Inflammatory macrophage (primary cell): ENCODE data around the gene SEC22C.
"Not testable (repeated sequence)": the region's sequence is repeated elsewhere in the genome, so short reads cannot be mapped to it uniquely, and the experiment has no call there.

ENCODE experiments used
- DNase-seq, 2 donors: peaks; one replicate each; pipeline ENCODE4 v3.0.0-alpha.2; 2020 to 2022

Gene SEC22C

DNA sequence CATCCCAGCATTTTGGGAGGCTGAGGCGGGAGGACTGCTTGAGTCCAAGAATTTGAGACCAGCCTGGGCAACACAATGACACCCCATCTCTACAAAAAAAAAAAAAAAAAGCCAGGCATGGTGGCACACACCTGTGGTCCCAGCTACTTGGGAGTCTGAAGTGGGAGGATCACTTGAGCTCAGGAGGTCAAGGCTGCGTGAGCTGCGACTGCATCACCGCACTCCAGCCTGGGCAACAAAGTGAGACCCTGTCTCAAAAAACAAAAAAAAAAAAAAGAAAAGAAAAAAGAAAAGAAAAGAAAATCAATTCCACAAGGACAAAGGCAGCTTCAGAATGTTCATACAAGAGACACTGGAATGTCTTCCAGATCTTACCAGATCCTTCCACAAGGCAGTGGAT lies 2.4 kb downstream of the SEC22C start:
- DNase-seq = not testable (repeated sequence)

DNA sequence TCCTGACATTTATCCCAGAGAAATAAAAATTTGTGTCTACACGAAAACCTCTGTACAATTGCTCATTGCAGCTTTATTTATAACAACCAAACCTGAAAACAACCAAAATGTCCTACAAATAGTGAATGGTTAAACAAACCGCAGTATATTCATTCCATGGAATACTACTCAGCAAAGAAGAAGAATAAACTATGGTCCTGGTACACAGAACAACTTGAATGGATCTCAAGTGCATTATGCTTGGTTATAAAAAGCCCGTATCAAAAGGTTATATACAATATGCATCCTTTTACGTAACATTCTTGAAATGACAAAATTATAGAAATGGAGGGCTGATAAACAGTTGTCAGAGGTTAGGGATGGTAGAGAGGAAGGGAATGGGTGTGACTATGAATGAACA lies 3.7 kb downstream of the SEC22C start:
- DNase-seq = no peak

DNA sequence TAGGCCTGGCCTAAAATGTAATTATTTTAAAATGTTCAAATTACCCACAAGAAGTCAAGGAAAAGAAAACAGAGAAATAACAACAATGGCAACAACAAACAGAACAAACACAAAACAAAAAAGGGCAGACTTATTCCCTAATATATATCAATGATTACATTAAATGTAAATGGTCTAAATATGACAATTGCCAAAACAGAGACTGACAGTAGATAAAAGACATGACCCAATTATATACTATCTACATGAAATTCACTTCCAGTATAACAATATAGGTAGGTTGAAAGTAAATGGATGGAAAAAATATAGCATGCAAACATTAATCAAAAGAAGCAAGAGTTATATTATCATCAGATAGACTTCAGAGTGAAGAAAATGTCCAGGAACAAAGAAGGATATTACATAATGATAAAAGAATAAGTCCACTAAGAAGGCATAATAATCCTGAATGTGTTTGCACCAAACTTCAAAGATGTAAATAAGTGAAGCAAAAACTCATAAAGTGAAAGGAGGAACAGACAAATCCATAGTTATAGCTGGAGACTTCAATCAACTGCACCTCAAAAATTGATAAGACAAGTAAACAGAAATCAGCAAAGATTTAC lies 6.5 kb downstream of the SEC22C start:
- DNase-seq = no peak

DNA sequence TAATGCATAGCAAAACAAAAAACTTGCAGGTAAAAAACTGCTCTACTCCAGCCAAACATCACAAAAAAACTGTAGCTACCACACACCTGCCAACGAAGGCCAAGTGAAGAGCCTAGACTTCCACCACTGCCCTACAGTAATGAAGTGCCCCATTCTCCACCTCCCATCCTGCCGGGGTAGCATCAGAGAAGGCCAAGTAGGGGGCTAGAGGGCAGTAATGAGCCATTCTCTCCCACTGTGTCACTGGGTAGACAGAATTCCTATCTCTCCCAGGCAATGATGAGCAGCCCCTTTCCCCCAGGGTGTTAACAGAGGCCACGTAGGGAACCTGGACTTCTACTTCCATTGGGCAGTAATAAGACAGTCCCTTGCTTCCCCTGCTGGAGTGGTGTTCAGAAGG lies 9.5 kb downstream of the SEC22C start:
- peak; percentile 19 to 34 for DNase-seq

DNA sequence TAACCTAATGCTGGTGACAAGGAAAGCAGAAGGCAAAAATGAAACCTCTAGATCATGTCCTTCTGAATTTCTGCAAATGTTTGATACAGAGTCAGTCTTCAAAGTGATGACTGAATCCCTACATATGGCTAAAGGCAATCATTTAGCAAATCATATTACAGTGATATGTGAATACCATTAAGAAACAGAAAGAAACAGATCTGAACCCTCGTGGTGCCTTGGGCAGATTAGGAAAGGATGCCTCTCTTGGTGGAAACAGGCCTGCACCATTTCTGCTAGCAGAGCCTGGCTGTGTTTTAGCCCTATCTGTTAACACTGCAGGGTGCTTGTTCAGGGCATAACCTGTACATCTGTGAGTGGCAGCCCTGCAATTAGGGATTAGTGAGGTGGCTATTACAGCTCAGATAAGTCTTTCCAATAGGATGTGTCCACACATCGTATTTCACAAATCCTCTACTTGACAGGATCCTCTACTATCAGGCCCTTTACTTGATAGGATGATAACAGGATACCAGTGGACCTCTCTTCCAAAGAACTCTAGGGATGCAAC lies 12.1 kb downstream of the SEC22C start:
- no peak for DNase-seq

DNA sequence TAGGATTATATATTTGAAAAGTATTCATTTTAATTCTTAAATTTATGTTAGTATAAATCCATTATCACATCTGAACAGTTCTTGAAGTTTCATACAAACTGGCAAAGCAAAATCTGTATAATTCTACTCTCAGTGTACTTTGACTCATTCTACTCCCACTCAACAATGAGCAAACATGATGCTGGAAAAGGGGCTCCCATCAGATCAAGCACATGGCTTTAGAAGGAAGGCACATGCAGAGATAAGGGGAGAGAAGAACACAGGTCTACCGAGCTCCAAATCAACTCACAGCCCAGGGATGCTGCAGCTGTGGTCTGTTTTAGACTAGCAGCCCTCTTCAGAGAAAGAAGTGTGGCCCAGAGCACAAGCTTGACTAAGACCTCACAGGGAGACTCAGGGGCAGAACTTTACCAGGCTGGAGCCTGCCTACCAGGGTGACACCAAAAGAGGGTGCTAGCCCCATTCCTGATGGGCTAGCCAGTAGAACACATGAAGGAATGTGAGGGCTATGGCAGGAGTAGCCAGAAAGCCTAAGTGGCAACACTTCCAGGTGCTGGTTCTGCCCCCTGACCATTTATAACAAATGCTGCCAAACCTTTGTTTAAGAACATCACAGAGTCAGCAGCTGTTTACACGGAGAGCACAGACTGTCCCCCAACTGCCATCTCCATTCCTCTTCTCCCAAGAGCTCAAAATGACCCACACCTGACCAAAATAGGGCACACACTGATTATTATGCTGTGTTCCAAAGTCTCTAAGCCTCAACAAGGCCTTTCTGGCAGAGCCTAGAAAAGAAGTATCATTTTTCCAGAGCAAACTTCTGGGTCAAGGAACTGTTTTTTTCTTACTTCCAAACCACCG lies 19.5 kb downstream of the SEC22C start:
- DNase-seq = no peak

DNA sequence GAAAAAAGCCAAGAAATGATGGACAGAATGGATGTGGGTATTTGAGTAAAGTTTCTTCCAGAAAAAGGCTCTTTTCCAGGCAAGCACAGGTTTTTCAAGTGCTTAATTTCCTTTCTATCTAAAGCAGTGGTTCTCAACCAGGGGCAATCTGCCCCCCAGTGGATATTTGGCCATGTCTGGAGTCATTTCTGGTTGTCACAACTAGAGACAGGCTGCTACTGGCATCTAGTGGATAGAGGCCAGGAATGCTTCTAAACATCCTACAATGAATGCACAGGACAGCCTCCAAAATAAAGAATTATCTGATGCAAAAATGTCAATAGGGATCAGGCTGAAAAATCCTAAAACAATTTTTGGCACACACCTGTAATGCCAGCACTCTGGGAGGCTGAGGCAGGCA lies 23.9 kb downstream of the SEC22C start:
- peak in 1 of 2 donors; percentile 7 for DNase-seq

DNA sequence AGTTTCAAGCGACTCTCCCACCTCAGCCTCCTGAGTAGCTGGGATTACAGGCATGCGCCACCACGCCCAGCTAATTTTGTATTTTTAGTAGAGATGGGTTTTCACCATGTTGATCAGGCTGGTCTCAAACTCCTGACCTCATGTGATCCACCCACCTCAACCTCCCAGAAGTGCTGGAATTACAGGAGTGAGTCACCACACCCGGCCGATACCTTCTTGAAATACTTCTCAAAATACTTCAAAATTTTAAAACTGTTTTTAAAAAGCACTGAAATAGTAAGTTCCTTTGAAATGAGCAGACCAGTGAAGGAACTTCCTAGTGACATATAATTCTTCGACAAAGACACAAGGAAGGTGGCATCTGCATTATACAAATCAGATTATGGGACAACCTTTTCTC lies 24.9 kb downstream of the SEC22C start:
- DNase-seq = peak in 1 of 2 donors; percentile 46

DNA sequence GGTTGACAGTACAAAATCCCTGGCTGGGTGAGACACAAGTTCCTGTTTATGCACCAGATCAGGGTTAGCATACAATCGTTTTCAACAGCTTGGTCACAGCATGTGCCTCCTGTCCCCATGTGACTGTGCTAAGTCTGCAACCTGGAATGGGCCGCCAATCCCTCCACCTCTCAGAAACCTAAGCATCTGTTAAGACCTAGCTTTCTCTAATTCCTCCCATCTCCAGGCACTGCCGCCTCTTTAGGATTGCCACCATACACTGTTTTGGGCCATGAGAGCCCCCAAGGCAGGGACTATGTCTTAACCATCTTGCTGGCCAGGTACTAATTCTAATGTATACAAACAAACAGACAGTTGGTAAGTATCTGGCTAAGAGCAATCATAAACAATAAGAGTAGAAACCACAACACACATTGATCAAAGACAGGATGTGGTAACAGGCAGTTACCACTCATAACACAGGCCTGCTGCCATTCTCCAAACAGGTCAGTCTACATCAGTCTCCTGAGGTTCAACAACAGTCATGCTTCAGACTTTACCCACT lies 25.6 kb downstream of the SEC22C start:
- DNase-seq = no peak

DNA sequence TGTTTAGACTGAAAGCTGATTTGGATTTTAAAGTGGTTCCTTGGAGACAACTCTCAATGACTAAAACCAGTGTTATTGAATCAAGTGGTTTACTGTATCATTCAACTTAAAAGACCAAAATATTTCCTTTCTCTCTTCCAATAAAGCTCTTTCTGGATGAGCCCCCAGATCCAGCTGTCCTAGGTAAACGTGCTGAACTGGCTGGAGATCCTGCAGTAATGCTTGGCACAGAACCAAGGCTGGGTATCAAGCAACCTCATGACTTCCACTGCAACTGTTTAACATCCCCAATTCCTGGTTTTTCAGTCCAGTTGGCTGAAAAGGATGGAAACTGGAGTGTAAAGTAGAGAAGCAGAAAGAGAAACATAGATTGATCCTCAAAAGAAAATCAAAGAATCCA lies 28.9 kb downstream of the SEC22C start:
- no peak for DNase-seq

DNA sequence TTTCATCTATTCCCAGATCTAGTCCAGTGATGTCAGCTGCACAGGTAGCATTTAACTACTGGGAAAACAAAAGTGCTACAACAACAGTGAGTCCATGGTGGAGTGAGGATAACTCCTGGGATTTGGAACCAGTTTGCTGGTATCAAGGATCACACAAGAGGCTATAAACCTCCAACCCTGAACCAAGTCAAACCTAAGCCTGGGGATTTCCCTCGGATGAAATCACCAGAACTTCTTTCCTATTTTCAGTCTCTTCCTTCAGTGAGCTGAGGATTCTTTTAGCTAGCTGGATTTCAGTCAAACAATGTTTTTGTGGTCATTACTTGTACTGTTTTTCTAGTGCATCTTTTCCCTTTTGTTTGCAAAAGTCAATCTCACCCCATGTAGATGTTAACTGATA lies 31.5 kb downstream of the SEC22C start:
- DNase-seq = no peak

DNA sequence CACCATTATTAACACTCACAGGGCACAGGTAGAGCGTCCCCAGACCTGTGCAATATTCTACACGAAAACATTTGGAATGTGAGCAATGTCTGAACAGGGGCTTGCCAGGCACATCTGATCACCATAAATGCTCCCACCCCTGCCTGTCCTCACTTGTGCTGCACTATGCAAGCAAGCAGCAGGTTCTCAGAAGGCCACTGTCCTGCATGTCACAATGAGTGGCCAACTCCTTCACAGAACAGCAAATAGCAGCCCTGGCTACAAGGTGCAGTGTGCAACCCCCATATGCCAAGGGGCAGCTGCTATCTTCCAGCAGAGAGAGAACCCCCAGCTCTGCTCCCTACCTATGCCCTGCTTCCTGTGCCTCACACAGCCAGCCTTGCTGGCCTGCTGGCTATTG lies 32.6 kb downstream of the SEC22C start:
- no peak for DNase-seq

DNA sequence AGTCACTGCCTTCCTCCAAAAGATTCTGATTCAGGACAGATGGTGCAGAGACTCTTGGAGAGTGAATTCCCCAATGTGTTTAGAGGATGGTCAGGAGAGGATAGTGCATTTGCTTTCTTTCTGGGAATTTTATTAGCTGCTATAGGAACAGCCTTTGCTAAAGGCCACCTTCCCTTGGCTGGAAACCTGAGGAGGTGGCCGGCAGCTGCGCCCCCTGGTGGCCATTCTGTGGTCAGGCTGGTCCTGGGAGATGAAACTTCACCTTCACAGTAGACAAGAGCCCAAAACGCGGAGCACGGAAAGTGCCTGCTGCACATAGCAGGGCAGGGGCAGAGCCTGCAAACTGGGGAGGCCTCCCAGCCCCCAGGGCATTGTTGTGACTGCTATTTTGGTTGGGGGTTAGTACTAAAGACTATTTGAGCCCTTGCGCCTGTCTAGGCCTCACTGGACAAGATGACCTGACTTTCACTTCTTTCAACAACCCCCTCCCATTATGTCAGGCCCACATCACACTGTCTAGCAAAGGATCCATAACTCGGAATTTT lies 34.3 kb downstream of the SEC22C start:
- DNase-seq = peak; percentile 37 to 54

DNA sequence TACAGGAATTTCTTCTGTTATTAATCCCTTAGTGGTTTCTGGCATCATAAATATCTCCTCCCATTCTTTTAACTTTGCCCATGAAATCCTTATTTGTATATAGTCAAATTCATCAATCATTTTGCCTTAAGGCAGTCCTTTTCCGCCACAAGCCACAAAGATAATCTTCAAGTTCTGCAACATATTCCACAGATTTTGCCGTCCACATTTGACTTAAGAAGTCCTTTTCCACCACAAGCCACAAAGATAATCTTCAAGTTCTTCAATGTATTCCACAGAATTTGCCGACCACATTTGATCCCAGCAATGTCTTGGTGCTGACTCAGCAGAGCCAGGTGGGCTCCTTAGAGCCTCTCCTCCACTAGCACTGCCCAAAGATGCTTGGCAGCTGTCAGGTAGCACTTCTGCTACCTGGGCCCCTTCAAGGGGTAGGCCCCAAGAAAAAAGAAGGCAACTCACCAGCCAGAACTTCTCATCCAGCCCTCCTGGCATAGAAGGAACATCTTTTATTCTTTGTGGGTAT lies 35.0 kb downstream of the SEC22C start:
- no peak for DNase-seq

DNA sequence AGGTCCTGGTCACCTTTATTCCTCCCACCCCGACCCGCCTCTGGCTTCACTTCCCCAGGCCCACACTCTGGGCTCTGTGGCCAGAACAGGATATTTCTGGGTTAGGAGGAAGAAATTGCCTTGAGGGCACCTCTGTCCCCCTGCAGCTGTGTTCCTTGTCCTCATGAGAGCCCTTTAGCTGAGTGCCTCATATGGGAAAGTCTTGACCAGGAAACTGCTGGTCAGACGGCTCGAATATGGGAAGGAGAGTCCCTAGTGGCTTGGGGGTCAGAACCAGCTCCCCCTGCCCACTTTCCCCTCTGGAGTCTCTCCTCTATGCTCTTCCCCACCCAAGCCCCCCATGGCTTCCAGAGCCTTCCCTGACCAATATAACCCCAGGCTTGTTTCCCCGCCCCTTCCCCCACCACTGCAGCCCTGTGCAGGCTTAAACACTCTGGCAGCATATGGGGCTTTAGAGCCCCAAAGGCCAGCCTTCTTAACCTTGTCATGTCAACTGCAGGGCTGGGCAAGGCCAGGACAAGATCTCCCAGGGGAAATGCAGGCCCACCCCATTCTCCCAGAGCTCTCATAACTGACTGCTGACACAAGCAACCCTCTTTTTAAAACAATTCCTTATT lies 36.4 kb downstream of the SEC22C start:
- DNase-seq = no peak

DNA sequence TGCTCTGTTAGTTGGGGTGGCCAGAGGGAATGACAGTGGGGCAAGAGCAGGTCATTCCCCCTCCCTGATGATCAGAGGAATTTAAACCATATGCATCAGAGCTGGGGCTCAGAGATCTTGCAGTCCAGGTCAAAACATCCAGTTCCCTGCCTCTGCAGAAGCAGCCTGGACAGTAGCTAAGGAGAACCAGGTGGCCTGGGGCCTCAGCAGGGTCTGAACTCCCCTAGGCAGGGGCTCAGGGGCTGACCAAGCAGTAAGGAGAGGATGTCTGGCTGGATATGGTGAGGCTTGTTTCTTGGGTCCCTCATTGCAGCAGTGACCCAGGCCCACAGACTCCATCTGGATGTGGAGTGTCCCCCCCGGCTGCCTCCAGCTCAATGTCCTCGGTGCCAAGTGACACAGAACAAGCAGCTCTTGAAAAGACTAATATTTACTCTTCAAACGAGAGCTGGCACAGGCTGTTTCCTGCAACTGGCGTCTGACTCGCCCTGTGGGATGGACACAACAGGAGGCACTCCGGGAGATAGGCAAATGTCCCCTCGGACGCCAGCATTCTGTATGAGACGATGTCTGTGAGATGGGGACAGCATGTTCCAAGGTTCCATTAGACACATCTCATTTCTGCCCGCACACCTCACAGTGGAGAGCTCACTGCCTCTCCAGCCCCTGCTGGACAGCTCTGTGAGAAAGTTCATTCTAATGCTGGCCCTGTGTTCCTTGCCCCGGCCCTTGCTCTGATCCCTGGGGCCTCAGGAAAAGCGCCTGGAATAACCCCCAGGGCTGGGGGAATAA lies 37.1 kb downstream of the SEC22C start:
- no peak for DNase-seq

DNA sequence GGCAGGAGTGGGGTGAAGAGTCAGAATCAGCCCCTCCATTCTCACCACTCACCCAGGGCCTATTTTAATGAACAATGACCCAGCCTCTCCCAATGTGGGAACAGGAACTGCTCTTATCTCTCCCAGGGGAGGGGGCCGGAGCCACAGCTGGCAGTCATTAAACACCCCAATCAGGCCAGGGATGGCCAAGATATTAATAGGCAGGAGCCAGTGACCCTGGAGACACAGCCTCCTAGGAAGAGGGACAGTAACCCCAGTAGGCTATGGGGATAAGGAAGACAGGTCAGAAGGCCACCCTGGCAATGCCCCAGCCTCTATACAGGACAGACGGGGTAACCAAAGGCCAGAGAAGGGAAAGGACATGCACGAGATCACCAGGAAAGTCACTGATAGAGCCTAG lies 40.7 kb downstream of the SEC22C start:
- DNase-seq = no peak

DNA sequence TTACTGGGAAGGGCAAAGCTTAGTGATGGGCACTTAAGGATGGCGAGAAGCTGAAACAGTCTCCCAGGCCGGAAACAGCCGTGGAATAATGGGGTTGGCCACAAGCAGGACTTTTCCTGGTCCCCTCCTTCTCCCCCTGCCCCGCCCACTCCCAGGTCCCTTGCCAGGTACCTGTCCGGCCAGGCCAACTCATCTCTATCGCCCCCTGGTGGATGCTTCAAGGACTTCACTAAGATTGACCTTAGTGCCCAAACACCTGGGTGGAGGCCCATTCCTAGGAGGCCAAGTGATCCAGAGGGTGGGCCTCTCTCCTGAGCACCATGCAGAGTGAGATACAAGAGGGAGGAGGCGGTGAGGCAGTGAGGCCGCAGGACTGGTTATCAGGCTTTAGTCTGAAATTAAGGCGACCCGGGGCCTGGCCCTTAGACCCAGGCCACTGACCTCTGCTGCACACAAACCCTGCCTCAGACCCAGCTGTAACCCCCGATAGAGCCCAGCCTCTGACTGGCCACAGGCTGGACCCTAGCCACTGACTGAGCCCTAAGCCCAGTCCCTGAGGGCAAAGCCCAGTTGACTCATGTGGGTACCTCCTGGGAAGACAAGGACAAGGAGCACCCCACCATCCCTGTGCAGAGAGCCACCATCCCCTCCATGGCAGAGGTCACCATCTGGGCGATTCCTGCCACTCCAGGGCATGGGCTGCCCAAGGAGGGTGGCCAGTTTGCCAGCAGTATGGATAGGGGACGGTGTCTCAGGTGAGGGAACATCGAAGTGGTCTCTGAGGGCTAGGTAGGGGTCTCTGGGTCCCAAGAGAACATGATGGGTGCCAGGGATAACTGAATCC lies 41.7 kb downstream of the SEC22C start:
- DNase-seq = peak in 1 of 2 donors; percentile 47

DNA sequence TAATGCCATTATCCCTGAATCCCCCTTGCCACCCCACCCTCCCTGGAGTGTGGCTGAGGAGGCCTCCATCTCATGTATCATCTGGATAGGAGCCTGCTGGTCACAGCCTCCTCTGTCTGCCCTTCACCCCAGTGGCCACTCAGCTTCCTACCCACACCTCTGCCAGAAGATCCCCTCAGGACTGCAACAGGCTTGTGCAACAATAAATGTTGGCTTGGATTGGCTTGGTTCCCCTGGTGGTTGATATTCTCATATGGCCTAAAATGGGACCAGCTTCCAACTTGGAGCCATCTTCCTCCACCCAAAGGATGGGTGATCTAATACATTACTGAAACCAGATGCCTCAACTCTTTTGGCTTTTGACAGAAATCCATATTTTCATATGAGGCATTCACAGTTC lies 44.4 kb downstream of the SEC22C start:
- DNase-seq = no peak

DNA sequence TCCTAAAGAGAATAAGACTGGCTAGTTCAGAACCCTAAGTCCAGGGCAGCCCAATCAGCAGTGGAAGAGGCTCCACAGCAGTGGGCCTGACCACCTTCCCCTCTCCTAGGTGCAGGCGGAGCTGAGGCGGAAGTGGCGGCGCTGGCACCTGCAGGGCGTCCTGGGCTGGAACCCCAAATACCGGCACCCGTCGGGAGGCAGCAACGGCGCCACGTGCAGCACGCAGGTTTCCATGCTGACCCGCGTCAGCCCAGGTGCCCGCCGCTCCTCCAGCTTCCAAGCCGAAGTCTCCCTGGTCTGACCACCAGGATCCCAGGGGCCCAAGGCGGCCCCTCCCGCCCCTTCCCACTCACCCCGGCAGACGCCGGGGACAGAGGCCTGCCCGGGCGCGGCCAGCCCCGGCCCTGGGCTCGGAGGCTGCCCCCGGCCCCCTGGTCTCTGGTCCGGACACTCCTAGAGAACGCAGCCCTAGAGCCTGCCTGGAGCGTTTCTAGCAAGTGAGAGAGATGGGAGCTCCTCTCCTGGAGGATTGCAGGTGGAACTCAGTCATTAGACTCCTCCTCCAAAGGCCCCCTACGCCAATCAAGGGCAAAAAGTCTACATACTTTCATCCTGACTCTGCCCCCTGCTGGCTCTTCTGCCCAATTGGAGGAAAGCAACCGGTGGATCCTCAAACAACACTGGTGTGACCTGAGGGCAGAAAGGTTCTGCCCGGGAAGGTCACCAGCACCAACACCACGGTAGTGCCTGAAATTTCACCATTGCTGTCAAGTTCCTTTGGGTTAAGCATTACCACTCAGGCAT lies 45.6 kb downstream of the SEC22C start:
- DNase-seq = peak; percentile 44 to 58
